GM23338 (cell line): ENCODE measurements around the gene BNIP3. TPM values are rescaled to one million over a fixed set of nuclear protein-coding genes. Genes with fewer than 3 reads are reported as not detected.
A peak's percentile ranks its signal among the peaks of the same experiment; 100 is the strongest.

Source experiments
- ATAC-seq: fragments of 200-7000 bp; cut with Tn5 transposase; 3 replicates; pipeline ENCODE4 v1.9.1; 2020
- DNase-seq: peaks from one replicate; pipeline ENCODE4 v3.0.0-alpha.2; 2015; ENCODE audit warnings: low spot score
- H2AFZ ChIP-seq: fragments of 200-600 bp; sonication (generic); 2 replicates; pipeline ENCODE4 v1.8.0; 2016; ENCODE audit warnings: antibody characterized with exemption, mild to moderate bottlenecking, moderate library complexity
- H3F3A ChIP-seq: fragments of 200-600 bp; sonication (generic); replicated peaks from 2 replicates; pipeline ENCODE4 v1.8.0; 2017; ENCODE audit warnings: antibody characterized with exemption, mixed run types, low read depth
- H3K27ac ChIP-seq: fragments of 200-600 bp; sonication (generic); 2 replicates; pipeline ENCODE4 v1.6.1; 2016; ENCODE audit warnings: low read depth
- H3K27me3 ChIP-seq: fragments of 200-600 bp; sonication (generic); 2 replicates; pipeline ENCODE4 v1.8.0; 2016; ENCODE audit warnings: mild to moderate bottlenecking, mixed run types, moderate library complexity; ENCODE audit not compliant: insufficient read depth
- H3K36me3 ChIP-seq: fragments of 200-600 bp; sonication (generic); 2 replicates; pipeline ENCODE4 v1.8.0; 2016; ENCODE audit warnings: mild to moderate bottlenecking; ENCODE audit not compliant: insufficient read depth
- H3K4me1 ChIP-seq: fragments of 200-600 bp; sonication (generic); 2 replicates; pipeline ENCODE4 v1.8.0; 2016; ENCODE audit warnings: mild to moderate bottlenecking, moderate library complexity; ENCODE audit not compliant: insufficient read depth
- H3K4me2 ChIP-seq: fragments of 200-600 bp; sonication (generic); 2 replicates; pipeline ENCODE4 v1.7.1; 2017; ENCODE audit warnings: mixed run types
- H3K4me3 ChIP-seq: fragments of 200-600 bp; sonication (generic); 2 replicates; pipeline ENCODE4 v1.6.1; 2016; ENCODE audit warnings: mixed run types
- H3K79me2 ChIP-seq: fragments of 200-600 bp; sonication (generic); replicated peaks from 2 replicates; pipeline ENCODE4 v1.8.0; 2017; ENCODE audit warnings: mild to moderate bottlenecking; ENCODE audit not compliant: insufficient read depth
- H3K9me2 ChIP-seq: fragments of 200-600 bp; sonication (generic); 2 replicates; pipeline ENCODE4 v1.8.0; 2017; ENCODE audit not compliant: insufficient read depth
- H4K20me1 ChIP-seq: fragments of 200-600 bp; sonication (generic); replicated peaks from 2 replicates; pipeline ENCODE4 v1.8.0; 2017; ENCODE audit warnings: mild to moderate bottlenecking; ENCODE audit not compliant: insufficient read depth
- H3K27ac Mint-ChIP-seq: 2 replicates; pipeline ENCODE4 v1.8.0; 2020; ENCODE audit warnings: inconsistent platforms, mild to moderate bottlenecking, moderate library complexity, mixed read lengths
- H3K27me3 Mint-ChIP-seq: 3 replicates; pipeline ENCODE4 v1.8.0; 2022; ENCODE audit warnings: low read depth, mild to moderate bottlenecking, moderate library complexity, mixed read lengths, inconsistent platforms; ENCODE audit not compliant: insufficient read depth, poor library complexity
- H3K36me3 Mint-ChIP-seq: 3 replicates; pipeline ENCODE4 v1.8.0; 2021; ENCODE audit warnings: low read depth, mild to moderate bottlenecking, inconsistent platforms, moderate library complexity, mixed read lengths
- H3K4me1 Mint-ChIP-seq: 3 replicates; pipeline ENCODE4 v1.8.0; 2020; ENCODE audit warnings: mild to moderate bottlenecking, inconsistent platforms, mixed read lengths
- H3K4me3 Mint-ChIP-seq: 3 replicates; pipeline ENCODE4 v1.8.0; 2021; ENCODE audit warnings: moderate library complexity, mild to moderate bottlenecking, inconsistent platforms, mixed read lengths
- H3K9me3 Mint-ChIP-seq: 3 replicates; pipeline ENCODE4 v1.8.0; 2020; ENCODE audit warnings: moderate library complexity, mild to moderate bottlenecking, inconsistent platforms, mixed read lengths
- EZH2 ChIP-seq: fragments of 200-600 bp; sonication (generic); IDR thresholded peaks from one replicate; pipeline ENCODE4 v1.8.0; 2017; ENCODE audit warnings: antibody characterized with exemption, mild to moderate bottlenecking, low read depth; ENCODE audit not compliant: unreplicated experiment
- JUNB ChIP-seq: IDR thresholded peaks from one replicate; pipeline ENCODE4 v1.6.1; 2016; ENCODE audit warnings: antibody characterized with exemption; ENCODE audit not compliant: unreplicated experiment
- POLR2AphosphoS5 ChIP-seq: IDR thresholded peaks from 2 replicates; pipeline ENCODE4 v1.6.1; 2016; ENCODE audit warnings: antibody characterized with exemption, low read depth
- polyA plus RNA-seq: library from polyadenylated mRNA; unstranded; fragments of >200 nt; fragmentation: Nextera tagmentation; extraction: Ambion mirVana; gene quantifications from 2 replicates; pipeline ENCODE4 v1.2.1, GENCODE V29; 2016
- total RNA-seq: library from RNA; depleted of rRNA; stranded (reverse); fragments of >200 nt; shearing (Covaris generic); gene quantifications from 2 replicates; pipeline ENCODE4 v1.2.3, GENCODE V29; 2014
- TF ChIP-seq, protein P1 (sequence below), 2 experiments: fragments of 200-600 bp in 1 of 2; sonication (generic) in 1 of 2; conservative IDR thresholded peaks; 2 replicates each; pipeline versions ENCODE4 v1.5.1 to v1.6.1; 2016 to 2017; ENCODE audit warnings: antibody characterized with exemption in 2 of 2, low read depth in 2 of 2, mild to moderate bottlenecking in 2 of 2, moderate library complexity in 1 of 2
- TF ChIP-seq, protein P2 (sequence below): fragments of 250-450 bp; sonication (Bioruptor Pico); IDR thresholded peaks from 2 replicates; pipeline ENCODE4 v1.5.0; 2020; ENCODE audit warnings: mild to moderate bottlenecking, moderate library complexity
- TF ChIP-seq, protein P3 (sequence below): IDR thresholded peaks from one replicate; pipeline ENCODE4 v1.6.1; 2018; ENCODE audit warnings: antibody characterized with exemption; ENCODE audit not compliant: unreplicated experiment

BNIP3 gene
- total and polyA plus RNA-seq, 2 experiments from 2014 or later, result 46.3 to 75.0 TPM

DNA sequence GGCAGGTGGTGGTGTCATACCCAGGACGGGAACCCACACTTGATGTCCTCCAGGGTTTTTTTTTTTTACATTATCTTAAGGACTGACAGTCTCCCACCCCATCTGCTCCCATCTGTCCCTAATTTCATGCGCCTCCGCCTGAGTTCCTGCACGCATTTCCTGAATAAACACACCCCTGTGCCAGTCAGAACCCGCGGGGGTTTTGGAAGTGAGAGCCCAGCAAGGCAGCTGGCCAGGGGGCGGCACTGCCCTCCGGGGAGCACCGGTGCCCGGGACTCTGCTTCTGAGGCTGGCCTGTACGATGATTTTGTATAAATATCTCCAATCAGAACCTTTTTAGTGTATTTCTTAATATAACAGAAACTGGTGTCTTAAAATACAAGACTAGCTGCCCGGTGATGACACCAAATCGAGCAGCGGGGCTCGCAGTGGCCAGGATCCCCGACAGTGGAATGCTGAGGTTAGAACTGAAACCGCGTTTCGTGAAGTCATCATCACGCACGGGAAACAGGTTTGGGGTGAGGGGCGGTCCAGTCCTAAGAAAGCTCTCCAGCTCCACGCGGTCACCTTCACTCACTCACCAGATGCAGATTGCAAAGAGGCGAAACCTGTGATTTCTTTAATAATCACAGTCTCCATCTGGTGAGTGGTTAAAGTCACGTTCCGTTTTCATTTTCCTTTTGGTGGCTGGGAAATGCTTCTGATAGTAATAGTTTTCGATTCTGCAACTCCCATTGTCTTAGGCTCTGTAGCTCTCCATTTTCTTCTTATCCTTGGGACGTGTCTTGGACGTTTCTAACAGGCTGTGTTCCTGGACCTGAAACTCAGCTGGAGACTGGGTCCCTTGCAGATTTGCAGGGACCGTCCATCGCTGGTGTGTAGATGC, 19.7 kb downstream of the BNIP3 start:
- Histone ChIP-seq H3K4me1 (no peaks in the 10 kb centered on the region), H3K27me3 (no peaks in the 10 kb centered on the region), H3F3A (no peaks in the 10 kb centered on the region), H3K4me2 (no peak overlapping the region), H3K36me3 (peaks cover under 1% of the 10 kb centered on the region; the same call in 1 of the 2 replicates), H2AFZ (no peak overlapping the region), H3K9me2 (no peaks in the 10 kb centered on the region), H3K4me3 (no peak overlapping the region), H4K20me1 (peaks cover 4% of the 10 kb centered on the region; the same call in 1 of the 2 replicates), H3K79me2 (no peaks in the 10 kb centered on the region), H3K27ac (peak overlapping the region; percentile 26; the same call in 1 of the 2 replicates)
- Mint-ChIP-seq H3K9me3 (peaks cover 14% of the 10 kb centered on the region), H3K27ac (no peak overlapping the region; the same call in 1 of the 2 replicates), H3K4me3 (no peak overlapping the region), H3K4me1 (peaks cover 3% of the 10 kb centered on the region; the same call in 2 of the 3 replicates), H3K27me3 (peaks cover 19% of the 10 kb centered on the region), H3K36me3 (peaks cover 31% of the 10 kb centered on the region)
- DNase-seq (no peak), ATAC-seq (no peak)
- TF ChIP-seq, protein P1, sequence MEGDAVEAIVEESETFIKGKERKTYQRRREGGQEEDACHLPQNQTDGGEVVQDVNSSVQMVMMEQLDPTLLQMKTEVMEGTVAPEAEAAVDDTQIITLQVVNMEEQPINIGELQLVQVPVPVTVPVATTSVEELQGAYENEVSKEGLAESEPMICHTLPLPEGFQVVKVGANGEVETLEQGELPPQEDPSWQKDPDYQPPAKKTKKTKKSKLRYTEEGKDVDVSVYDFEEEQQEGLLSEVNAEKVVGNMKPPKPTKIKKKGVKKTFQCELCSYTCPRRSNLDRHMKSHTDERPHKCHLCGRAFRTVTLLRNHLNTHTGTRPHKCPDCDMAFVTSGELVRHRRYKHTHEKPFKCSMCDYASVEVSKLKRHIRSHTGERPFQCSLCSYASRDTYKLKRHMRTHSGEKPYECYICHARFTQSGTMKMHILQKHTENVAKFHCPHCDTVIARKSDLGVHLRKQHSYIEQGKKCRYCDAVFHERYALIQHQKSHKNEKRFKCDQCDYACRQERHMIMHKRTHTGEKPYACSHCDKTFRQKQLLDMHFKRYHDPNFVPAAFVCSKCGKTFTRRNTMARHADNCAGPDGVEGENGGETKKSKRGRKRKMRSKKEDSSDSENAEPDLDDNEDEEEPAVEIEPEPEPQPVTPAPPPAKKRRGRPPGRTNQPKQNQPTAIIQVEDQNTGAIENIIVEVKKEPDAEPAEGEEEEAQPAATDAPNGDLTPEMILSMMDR (conservative IDR thresholded peaks at IDR 0.05; ENCODE audit: low read depth in 2 of 2), result no peak
- no peak for TF ChIP-seq JUNB

DNA sequence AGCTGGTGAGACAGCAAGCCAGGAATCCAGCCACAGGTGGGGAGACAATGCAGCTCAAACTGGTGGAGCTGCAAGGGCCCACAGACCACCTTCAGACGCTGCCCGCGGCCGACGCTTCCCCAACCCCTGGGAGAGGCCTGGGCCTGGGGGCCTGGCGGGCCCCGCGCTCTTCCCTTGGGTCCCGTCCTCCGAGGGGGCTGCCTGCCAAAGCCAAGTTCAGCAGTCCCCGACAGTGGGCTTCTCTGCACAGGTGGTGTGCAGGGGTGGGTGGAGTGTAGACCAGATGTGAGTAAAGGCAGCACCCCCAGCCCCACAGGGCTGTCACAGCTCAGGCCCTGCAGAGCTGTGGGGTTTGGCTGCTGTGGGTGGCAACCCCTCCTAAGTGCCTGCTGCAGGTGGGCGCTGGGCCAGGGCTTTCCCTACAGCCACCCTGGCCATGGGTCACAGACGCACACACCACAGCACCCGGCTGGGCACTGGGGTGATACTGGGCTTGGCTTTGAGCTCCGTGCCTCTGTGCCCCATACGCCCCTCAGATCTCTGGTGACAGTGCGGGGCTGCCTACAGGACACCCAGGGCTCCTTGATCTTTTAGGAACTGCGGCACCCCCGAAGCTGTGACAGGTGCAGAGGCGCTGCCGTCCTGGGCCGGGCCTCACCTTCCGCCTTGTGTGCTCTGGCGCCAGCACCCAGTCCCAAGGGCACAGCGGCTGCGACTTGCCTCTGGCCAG, 20.5 kb downstream of the BNIP3 start:
- peaks cover 36% of the 10 kb centered on the region for H3K36me3 Mint-ChIP-seq
- H3K9me3 Mint-ChIP-seq, result peaks cover 16% of the 10 kb centered on the region
- Histone ChIP-seq H3K36me3 (peaks cover 6% of the 10 kb centered on the region; the same call in 1 of the 2 replicates), H3K27ac (no peak overlapping the region), H2AFZ (no peak overlapping the region), H3K4me1 (no peaks in the 10 kb centered on the region), H4K20me1 (peaks cover 4% of the 10 kb centered on the region; the same call in 1 of the 2 replicates), H3K27me3 (no peaks in the 10 kb centered on the region), H3F3A (no peaks in the 10 kb centered on the region), H3K9me2 (no peaks in the 10 kb centered on the region), H3K4me2 (no peak overlapping the region), H3K79me2 (no peaks in the 10 kb centered on the region), H3K4me3 (no peak overlapping the region)
- DNase-seq, result no peak
- ATAC-seq, result peak; percentile 28
- H3K27me3 Mint-ChIP-seq, result peaks cover 20% of the 10 kb centered on the region
- H3K4me3 Mint-ChIP-seq, result no peak overlapping the region
- peaks cover 3% of the 10 kb centered on the region; the same call in 2 of the 3 replicates for H3K4me1 Mint-ChIP-seq
- H3K27ac Mint-ChIP-seq, result no peak overlapping the region
- TF ChIP-seq, protein P2, sequence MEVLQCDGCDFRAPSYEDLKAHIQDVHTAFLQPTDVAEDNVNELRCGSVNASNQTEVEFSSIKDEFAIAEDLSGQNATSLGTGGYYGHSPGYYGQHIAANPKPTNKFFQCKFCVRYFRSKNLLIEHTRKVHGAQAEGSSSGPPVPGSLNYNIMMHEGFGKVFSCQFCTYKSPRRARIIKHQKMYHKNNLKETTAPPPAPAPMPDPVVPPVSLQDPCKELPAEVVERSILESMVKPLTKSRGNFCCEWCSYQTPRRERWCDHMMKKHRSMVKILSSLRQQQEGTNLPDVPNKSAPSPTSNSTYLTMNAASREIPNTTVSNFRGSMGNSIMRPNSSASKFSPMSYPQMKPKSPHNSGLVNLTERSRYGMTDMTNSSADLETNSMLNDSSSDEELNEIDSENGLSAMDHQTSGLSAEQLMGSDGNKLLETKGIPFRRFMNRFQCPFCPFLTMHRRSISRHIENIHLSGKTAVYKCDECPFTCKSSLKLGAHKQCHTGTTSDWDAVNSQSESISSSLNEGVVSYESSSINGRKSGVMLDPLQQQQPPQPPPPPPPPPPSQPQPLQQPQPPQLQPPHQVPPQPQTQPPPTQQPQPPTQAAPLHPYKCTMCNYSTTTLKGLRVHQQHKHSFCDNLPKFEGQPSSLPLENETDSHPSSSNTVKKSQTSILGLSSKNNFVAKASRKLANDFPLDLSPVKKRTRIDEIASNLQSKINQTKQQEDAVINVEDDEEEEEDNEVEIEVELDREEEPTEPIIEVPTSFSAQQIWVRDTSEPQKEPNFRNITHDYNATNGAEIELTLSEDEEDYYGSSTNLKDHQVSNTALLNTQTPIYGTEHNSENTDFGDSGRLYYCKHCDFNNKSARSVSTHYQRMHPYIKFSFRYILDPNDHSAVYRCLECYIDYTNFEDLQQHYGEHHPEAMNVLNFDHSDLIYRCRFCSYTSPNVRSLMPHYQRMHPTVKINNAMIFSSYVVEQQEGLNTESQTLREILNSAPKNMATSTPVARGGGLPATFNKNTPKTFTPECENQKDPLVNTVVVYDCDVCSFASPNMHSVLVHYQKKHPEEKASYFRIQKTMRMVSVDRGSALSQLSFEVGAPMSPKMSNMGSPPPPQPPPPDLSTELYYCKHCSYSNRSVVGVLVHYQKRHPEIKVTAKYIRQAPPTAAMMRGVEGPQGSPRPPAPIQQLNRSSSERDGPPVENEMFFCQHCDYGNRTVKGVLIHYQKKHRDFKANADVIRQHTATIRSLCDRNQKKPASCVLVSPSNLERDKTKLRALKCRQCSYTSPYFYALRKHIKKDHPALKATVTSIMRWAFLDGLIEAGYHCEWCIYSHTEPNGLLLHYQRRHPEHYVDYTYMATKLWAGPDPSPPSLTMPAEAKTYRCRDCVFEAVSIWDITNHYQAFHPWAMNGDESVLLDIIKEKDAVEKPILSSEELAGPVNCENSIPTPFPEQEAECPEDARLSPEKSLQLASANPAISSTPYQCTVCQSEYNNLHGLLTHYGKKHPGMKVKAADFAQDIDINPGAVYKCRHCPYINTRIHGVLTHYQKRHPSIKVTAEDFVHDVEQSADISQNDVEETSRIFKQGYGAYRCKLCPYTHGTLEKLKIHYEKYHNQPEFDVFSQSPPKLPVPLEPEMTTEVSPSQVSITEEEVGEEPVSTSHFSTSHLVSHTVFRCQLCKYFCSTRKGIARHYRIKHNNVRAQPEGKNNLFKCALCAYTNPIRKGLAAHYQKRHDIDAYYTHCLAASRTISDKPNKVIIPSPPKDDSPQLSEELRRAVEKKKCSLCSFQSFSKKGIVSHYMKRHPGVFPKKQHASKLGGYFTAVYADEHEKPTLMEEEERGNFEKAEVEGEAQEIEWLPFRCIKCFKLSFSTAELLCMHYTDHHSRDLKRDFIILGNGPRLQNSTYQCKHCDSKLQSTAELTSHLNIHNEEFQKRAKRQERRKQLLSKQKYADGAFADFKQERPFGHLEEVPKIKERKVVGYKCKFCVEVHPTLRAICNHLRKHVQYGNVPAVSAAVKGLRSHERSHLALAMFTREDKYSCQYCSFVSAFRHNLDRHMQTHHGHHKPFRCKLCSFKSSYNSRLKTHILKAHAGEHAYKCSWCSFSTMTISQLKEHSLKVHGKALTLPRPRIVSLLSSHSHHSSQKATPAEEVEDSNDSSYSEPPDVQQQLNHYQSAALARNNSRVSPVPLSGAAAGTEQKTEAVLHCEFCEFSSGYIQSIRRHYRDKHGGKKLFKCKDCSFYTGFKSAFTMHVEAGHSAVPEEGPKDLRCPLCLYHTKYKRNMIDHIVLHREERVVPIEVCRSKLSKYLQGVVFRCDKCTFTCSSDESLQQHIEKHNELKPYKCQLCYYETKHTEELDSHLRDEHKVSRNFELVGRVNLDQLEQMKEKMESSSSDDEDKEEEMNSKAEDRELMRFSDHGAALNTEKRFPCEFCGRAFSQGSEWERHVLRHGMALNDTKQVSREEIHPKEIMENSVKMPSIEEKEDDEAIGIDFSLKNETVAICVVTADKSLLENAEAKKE (CRISPR knock-in tag), result no peak
- TF ChIP-seq, protein P3, sequence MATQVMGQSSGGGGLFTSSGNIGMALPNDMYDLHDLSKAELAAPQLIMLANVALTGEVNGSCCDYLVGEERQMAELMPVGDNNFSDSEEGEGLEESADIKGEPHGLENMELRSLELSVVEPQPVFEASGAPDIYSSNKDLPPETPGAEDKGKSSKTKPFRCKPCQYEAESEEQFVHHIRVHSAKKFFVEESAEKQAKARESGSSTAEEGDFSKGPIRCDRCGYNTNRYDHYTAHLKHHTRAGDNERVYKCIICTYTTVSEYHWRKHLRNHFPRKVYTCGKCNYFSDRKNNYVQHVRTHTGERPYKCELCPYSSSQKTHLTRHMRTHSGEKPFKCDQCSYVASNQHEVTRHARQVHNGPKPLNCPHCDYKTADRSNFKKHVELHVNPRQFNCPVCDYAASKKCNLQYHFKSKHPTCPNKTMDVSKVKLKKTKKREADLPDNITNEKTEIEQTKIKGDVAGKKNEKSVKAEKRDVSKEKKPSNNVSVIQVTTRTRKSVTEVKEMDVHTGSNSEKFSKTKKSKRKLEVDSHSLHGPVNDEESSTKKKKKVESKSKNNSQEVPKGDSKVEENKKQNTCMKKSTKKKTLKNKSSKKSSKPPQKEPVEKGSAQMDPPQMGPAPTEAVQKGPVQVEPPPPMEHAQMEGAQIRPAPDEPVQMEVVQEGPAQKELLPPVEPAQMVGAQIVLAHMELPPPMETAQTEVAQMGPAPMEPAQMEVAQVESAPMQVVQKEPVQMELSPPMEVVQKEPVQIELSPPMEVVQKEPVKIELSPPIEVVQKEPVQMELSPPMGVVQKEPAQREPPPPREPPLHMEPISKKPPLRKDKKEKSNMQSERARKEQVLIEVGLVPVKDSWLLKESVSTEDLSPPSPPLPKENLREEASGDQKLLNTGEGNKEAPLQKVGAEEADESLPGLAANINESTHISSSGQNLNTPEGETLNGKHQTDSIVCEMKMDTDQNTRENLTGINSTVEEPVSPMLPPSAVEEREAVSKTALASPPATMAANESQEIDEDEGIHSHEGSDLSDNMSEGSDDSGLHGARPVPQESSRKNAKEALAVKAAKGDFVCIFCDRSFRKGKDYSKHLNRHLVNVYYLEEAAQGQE, result no peak
- TF ChIP-seq JUNB (no peak), EZH2 (no peak), POLR2AphosphoS5 (no peak; the same call in 1 of the 2 replicates)
